Gastrocnemius medialis (tissue), 4 donors: ENCODE measurements around the gene ALG14.

ENCODE experiments used
- CTCF ChIP-seq, 5 experiments: fragments of 450-650 bp in 3 of 5; fragments of 200-600 bp in 2 of 5; sonication (generic) in 2 of 5; IDR thresholded peaks in 4 of 5; conservative IDR thresholded peaks in 1 of 5; 1 replicate in 4 of 5; 2 replicates in 1 of 5; pipeline ENCODE4 v1.5.1; 2016 to 2019; ENCODE audit warnings: antibody characterized with exemption in 5 of 5, mild to moderate bottlenecking in 3 of 5, moderate library complexity in 3 of 5
- POLR2A ChIP-seq, 2 donors: fragments of 450-650 bp; IDR thresholded peaks; one replicate each; pipeline ENCODE4 v1.6.1; 2017; ENCODE audit warnings: antibody characterized with exemption in 2 of 2, mild to moderate bottlenecking in 2 of 2, moderate library complexity in 2 of 2

GRCh38 chr1:94946886-94947285 lies 125.9 kb downstream of the ALG14 start:
- TF ChIP-seq CTCF (IDR thresholded peaks at IDR 0.05 in 4 of 5, conservative IDR thresholded peaks at IDR 0.05 in 1 of 5) (no peak), POLR2A (IDR thresholded peaks at IDR 0.05) (no peak)
